ENCODE results near the gene MLPH.

Gene MLPH

DNA sequence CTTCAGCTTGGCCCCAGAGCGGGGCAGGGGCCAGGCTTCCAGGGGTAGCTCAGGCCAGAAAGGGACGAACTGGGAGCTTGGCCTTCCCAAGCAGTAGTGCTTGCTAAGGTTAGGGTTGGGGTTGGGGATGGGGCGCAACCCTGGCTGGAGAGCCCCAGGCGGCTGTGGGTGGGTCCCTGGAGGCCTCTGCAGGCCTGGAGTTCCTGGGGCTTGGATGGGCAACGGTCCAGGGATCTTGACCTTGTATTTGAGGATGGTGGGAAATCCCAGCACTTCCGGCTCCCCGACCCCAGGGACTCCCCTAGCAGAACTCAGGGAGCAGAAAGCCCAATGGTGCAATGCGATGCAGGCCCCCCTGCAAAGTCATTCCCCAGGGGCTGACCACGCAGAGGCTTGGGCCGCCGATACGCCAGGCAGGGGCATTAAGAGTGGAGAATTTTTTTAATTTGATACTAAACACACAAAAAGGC, 12.6 kb upstream of the MLPH start:
- TF ChIP-seq, protein P1, sequence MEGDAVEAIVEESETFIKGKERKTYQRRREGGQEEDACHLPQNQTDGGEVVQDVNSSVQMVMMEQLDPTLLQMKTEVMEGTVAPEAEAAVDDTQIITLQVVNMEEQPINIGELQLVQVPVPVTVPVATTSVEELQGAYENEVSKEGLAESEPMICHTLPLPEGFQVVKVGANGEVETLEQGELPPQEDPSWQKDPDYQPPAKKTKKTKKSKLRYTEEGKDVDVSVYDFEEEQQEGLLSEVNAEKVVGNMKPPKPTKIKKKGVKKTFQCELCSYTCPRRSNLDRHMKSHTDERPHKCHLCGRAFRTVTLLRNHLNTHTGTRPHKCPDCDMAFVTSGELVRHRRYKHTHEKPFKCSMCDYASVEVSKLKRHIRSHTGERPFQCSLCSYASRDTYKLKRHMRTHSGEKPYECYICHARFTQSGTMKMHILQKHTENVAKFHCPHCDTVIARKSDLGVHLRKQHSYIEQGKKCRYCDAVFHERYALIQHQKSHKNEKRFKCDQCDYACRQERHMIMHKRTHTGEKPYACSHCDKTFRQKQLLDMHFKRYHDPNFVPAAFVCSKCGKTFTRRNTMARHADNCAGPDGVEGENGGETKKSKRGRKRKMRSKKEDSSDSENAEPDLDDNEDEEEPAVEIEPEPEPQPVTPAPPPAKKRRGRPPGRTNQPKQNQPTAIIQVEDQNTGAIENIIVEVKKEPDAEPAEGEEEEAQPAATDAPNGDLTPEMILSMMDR (IDR thresholded peaks at IDR 0.05; ENCODE audit: low read depth, low read length) = no peak

DNA sequence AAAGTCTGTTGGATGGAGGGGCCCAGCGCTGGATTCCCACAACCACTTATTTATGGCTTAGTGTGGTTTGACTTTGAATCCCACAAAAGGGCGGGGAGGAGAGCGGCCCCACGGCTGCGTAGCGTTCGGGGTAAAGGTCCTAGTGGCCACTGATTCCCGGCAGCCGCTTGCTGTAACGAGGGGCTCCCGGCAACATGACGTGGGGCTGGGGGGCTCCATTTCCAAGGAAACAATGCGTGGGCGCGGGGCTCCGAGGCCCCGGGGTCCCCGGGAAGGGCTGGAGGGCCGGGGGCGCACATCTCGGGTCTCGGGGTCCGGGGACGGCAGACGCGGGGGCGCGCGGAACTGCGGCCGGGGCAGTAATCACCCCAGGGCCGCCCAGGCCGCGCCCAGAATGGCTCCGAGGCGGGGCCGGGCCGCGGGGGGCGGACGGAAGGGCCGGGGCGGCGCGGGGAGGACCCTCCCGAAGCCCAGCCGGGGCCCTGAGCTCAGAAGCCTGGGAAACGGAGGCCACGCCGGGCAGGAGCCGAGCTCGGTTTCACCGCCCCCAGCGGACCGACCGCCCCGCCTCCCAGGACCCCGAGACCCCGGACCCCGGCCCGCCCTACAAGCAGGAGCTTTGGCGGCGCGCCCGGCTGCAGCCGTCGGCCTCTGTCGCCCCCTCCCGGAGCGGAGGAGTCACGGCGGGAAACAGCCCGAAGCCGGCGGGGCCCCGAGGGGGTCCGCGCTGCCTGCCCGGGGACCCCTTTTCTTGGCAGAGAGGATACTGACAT, 11.9 kb upstream of the MLPH start:
- H3K4me3 ChIP-seq (ENCODE audit: low read depth, low read length) = peak overlapping the region; percentile 57
- TF ChIP-seq, protein P1 (IDR thresholded peaks at IDR 0.05; ENCODE audit: low read depth, low read length) = peak; percentile 74

More for the DNA sequence above, 12.6 kb upstream of the MLPH start:
- H3K4me3 ChIP-seq (ENCODE audit: low read depth, low read length) = peak overlapping the region; percentile 57

GRCh38 chr2:237475704-237476141, 11.3 kb upstream of the MLPH start:
- H3K4me3 ChIP-seq (ENCODE audit: low read depth, low read length) = peak overlapping the region; percentile 57
- TF ChIP-seq, protein P1 (IDR thresholded peaks at IDR 0.05; ENCODE audit: low read depth, low read length) = no peak

DNA sequence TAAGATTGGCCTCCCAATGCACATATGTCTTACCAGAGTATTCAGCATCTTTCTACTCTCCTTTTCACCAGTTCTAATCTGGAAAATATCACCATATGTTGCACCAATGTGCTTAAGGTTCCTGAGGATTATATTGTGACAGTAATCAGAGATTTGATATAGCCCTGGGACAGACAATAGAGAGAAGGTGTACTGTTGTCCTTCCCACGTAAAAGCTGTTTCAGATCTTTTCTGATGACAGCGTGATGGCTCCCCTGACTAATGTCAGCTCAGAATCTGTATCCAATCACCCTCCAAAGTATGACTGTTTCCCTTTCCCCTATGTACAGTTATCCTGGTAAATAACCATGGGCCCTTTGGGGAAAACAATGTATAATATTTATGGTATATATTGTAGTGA, 9.0 kb upstream of the MLPH start:
- TF ChIP-seq, protein P1 (IDR thresholded peaks at IDR 0.05; ENCODE audit: low read depth, low read length) = no peak
- H3K4me3 ChIP-seq (ENCODE audit: low read depth, low read length) = no peak overlapping the region

- TF ChIP-seq, protein P1 (IDR thresholded peaks at IDR 0.05; ENCODE audit: low read depth, low read length) = no peak
- H3K4me3 ChIP-seq (ENCODE audit: low read depth, low read length) = no peak overlapping the region
Measured at GRCh38 chr2:237478979-237479378, 8.1 kb upstream of the MLPH start.

GRCh38 chr2:237479747-237480146, 7.3 kb upstream of the MLPH start:
- H3K4me3 ChIP-seq (ENCODE audit: low read depth, low read length) = no peak overlapping the region
- TF ChIP-seq, protein P1 (IDR thresholded peaks at IDR 0.05; ENCODE audit: low read depth, low read length) = no peak

DNA sequence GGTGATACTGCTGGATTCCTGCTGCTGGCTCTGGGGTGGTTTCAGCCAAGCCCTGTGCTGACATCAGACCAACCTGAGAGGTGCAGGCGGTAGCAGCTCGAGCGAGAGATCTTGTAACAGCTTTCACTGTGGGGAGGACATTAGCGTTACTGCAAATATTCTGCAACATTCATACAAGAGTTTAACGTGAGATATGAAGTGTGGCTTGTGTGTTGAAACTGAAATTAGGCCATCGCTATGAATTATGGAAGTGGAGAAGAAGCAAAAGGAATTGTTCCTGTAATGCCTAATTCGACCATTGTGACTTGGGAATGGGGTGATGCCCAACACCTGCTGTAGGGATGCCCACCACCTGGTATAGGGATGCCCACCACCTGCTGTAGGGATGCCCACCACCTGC, 6.5 kb upstream of the MLPH start:
- no peak overlapping the region for H3K4me3 ChIP-seq (ENCODE audit: low read depth, low read length)
- TF ChIP-seq, protein P1 (IDR thresholded peaks at IDR 0.05; ENCODE audit: low read depth, low read length) = no peak
